Measurements from ENCODE around the gene UNC119.
A peak's percentile ranks its signal among the peaks of the same experiment; 100 is the strongest.

Gene UNC119

GRCh38 chr17:28501421-28502284 lies 50.8 kb downstream of the UNC119 start:
- Histone ChIP-seq H4K20me1 (ENCODE audit: insufficient read depth, low read length, poor library complexity, severe bottlenecking) (no peaks in the 10 kb centered on the region), H3K4me3 (ENCODE audit: low read length, poor library complexity, severe bottlenecking) (peak overlapping the region; percentile 26), H3K4me2 (ENCODE audit: low read depth, low read length, poor library complexity, severe bottlenecking) (peak overlapping the region; percentile 30), H3F3A (ENCODE audit: low read depth) (no peaks in the 10 kb centered on the region), H3K4me1 (ENCODE audit: insufficient read depth, low read length, poor library complexity, severe bottlenecking) (peaks cover 11% of the 10 kb centered on the region), H3K9me2 (replicated peaks; ENCODE audit: low read depth, low read length) (no peaks in the 10 kb centered on the region), H3K36me3 (ENCODE audit: insufficient read depth, low read length) (no peaks in the 10 kb centered on the region), H3K9ac (ENCODE audit: low read depth, low read length, poor library complexity, severe bottlenecking) (no peak overlapping the region), H3K79me2 (ENCODE audit: insufficient read depth, low read length) (no peaks in the 10 kb centered on the region), H3K9me3 (ENCODE audit: insufficient read depth, low read depth, low read length) (no peaks in the 10 kb centered on the region), H3K27me3 (ENCODE audit: insufficient read depth, low read length, poor library complexity, severe bottlenecking) (no peaks in the 10 kb centered on the region), H2AFZ (ENCODE audit: low read length) (peak overlapping the region; percentile 83)
- TF ChIP-seq CTCF (conservative IDR thresholded peaks at IDR 0.05; ENCODE audit: low read length), result no peak
- TF ChIP-seq EZH2phosphoT487 (IDR thresholded peaks at IDR 0.05; ENCODE audit: borderline replicate concordance), result no peak

GRCh38 chr17:28500712-28501379 lies 51.6 kb downstream of the UNC119 start:
- H3K4me2 ChIP-seq (ENCODE audit: low read depth, low read length, poor library complexity, severe bottlenecking), result peak overlapping the region; percentile 30
- no peaks in the 10 kb centered on the region for H3K27me3 ChIP-seq (ENCODE audit: insufficient read depth, low read length, poor library complexity, severe bottlenecking)
- H4K20me1 ChIP-seq (ENCODE audit: insufficient read depth, low read length, poor library complexity, severe bottlenecking), result no peaks in the 10 kb centered on the region
- H3K4me1 ChIP-seq (ENCODE audit: insufficient read depth, low read length, poor library complexity, severe bottlenecking), result peaks cover 11% of the 10 kb centered on the region
- no peaks in the 10 kb centered on the region for H3K9me2 ChIP-seq (replicated peaks; ENCODE audit: low read depth, low read length)
- no peaks in the 10 kb centered on the region for H3K36me3 ChIP-seq (ENCODE audit: insufficient read depth, low read length)
- no peak overlapping the region for H3K9ac ChIP-seq (ENCODE audit: low read depth, low read length, poor library complexity, severe bottlenecking)
- peak overlapping the region; percentile 83 for H2AFZ ChIP-seq (ENCODE audit: low read length)
- no peak for TF ChIP-seq CTCF (conservative IDR thresholded peaks at IDR 0.05; ENCODE audit: low read length)
- peak overlapping the region; percentile 26 for H3K4me3 ChIP-seq (ENCODE audit: low read length, poor library complexity, severe bottlenecking)
- no peaks in the 10 kb centered on the region for H3K9me3 ChIP-seq (ENCODE audit: insufficient read depth, low read depth, low read length)
- no peaks in the 10 kb centered on the region for H3K79me2 ChIP-seq (ENCODE audit: insufficient read depth, low read length)
- H3F3A ChIP-seq (ENCODE audit: low read depth), result no peaks in the 10 kb centered on the region

GRCh38 chr17:28499684-28500357 lies 52.6 kb downstream of the UNC119 start:
- Histone ChIP-seq H3K79me2 (ENCODE audit: insufficient read depth, low read length) (no peaks in the 10 kb centered on the region), H3K27me3 (ENCODE audit: insufficient read depth, low read length, poor library complexity, severe bottlenecking) (no peaks in the 10 kb centered on the region), H3F3A (ENCODE audit: low read depth) (no peaks in the 10 kb centered on the region), H3K4me2 (ENCODE audit: low read depth, low read length, poor library complexity, severe bottlenecking) (no peak overlapping the region), H3K4me3 (ENCODE audit: low read length, poor library complexity, severe bottlenecking) (no peak overlapping the region), H3K9me2 (replicated peaks; ENCODE audit: low read depth, low read length) (no peaks in the 10 kb centered on the region), H3K9ac (ENCODE audit: low read depth, low read length, poor library complexity, severe bottlenecking) (no peak overlapping the region), H3K4me1 (ENCODE audit: insufficient read depth, low read length, poor library complexity, severe bottlenecking) (peaks cover 11% of the 10 kb centered on the region), H3K36me3 (ENCODE audit: insufficient read depth, low read length) (no peaks in the 10 kb centered on the region), H4K20me1 (ENCODE audit: insufficient read depth, low read length, poor library complexity, severe bottlenecking) (no peaks in the 10 kb centered on the region), H3K9me3 (ENCODE audit: insufficient read depth, low read depth, low read length) (no peaks in the 10 kb centered on the region), H2AFZ (ENCODE audit: low read length) (no peak overlapping the region)
- no peak for TF ChIP-seq CTCF (conservative IDR thresholded peaks at IDR 0.05; ENCODE audit: low read length)
- no peak for TF ChIP-seq EZH2phosphoT487 (IDR thresholded peaks at IDR 0.05; ENCODE audit: borderline replicate concordance)
